Fibroblast of mammary gland (primary cell): Measurements from ENCODE around the gene GGT6.
A peak's percentile ranks its signal among the peaks of the same experiment; 100 is the strongest.

Source experiments
- DNase-seq: peaks from one replicate; pipeline ENCODE4 v3.0.0-alpha.2; 2010; ENCODE audit warnings: low read depth
- H3K4me3 ChIP-seq: 2 replicates; pipeline ENCODE4 v1.5.1; 2011; ENCODE audit warnings: low read depth, mild to moderate bottlenecking, low read length, moderate library complexity; ENCODE audit not compliant: control insufficient read depth
- TF ChIP-seq, protein P1 (sequence below): conservative IDR thresholded peaks from 2 replicates; pipeline ENCODE4 v1.5.1; 2011; ENCODE audit warnings: low read depth, low read length, inconsistent platforms; ENCODE audit not compliant: control insufficient read depth, insufficient read depth

Gene GGT6

DNA sequence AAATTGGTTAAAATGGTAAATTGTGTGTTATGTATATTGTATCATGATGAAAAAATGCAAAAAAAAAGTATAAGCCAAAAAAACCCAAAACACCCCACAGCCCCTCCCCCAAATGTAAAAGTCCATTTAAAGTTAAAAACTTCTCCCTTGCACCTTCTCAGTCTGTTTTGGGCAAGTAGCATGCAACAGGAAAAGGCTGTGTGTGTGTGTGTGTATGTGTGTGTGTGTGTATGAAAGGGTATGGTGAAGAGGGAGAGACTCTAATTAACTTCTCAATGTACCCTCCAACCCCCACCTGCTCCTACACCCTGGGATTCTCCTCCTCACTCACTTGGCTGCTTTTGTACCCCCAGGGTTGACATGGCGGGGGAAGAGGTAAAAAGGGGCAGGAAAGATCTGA, 9.2 kb upstream of the GGT6 start:
- TF ChIP-seq, protein P1, sequence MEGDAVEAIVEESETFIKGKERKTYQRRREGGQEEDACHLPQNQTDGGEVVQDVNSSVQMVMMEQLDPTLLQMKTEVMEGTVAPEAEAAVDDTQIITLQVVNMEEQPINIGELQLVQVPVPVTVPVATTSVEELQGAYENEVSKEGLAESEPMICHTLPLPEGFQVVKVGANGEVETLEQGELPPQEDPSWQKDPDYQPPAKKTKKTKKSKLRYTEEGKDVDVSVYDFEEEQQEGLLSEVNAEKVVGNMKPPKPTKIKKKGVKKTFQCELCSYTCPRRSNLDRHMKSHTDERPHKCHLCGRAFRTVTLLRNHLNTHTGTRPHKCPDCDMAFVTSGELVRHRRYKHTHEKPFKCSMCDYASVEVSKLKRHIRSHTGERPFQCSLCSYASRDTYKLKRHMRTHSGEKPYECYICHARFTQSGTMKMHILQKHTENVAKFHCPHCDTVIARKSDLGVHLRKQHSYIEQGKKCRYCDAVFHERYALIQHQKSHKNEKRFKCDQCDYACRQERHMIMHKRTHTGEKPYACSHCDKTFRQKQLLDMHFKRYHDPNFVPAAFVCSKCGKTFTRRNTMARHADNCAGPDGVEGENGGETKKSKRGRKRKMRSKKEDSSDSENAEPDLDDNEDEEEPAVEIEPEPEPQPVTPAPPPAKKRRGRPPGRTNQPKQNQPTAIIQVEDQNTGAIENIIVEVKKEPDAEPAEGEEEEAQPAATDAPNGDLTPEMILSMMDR: no peak
- H3K4me3 ChIP-seq: no peak overlapping the region
- no peak for DNase-seq

DNA sequence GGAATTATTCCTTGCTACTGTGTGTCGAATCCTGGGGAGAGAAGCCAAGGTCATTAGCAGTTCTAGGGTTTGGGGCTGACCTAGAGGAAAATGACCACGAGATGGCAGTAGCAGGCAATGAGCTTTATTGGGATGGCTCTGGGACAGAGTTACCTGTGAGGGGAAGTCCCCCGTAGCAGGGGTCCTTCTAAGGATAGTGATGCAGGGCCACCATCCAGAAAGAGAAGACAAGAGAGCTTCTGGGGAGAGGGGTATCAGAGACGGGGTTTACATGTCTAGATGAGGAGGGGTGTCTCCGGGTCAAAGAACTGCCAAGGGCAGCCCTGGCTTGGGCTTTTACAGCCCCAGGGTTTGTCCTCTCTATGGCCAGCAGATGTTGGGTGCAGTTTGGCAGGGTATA, 6.4 kb upstream of the GGT6 start:
- TF ChIP-seq, protein P1: peak; percentile 86
- peak; percentile 54 for DNase-seq
- no peak overlapping the region for H3K4me3 ChIP-seq

DNA sequence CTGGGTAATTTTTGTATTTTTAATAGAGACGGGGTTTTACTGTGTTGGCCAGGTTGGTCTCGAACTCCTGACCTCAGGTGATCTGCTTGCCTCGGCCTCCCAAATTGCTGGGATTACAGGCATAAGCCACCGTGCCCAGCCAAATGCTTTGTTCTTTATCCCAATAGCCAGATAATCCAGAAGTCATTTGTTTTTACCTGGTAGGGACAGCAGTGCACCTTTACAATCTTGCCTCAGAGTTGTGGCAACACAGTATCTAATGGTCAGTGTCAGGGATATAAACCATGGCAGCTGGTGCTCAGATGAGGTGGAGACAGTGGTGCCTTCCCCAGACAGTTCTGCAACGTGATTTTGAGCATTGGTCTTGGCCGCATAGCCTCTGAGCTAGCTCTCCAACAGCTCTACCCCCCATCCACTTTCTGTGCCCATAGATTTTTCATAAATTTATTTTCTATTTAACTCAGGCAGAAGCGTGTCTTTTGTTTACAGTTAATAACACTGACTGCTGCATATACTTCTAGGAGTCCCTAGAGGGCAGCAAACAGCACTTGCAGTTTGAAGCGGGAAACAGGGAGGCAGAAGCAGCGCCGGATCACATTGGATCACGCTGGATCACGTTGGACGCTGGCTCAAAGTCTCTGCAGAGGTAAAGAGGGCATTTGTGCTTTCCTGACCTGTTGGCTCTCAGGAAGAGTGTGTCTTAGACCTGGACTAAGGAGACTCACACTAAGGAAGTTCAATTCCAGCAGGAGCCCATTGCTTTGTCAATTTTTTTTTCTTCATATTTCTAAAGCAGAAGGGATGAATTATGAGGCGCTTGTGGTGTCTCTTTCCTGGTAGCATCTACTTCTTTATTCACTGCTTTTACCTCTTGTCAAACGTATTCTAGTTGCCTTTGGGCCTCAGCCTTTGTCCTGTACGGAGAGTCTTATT, 5.1 kb upstream of the GGT6 start:
- no peak overlapping the region for H3K4me3 ChIP-seq
- TF ChIP-seq, protein P1: peak; percentile 90
- peak; percentile 81 for DNase-seq

DNA sequence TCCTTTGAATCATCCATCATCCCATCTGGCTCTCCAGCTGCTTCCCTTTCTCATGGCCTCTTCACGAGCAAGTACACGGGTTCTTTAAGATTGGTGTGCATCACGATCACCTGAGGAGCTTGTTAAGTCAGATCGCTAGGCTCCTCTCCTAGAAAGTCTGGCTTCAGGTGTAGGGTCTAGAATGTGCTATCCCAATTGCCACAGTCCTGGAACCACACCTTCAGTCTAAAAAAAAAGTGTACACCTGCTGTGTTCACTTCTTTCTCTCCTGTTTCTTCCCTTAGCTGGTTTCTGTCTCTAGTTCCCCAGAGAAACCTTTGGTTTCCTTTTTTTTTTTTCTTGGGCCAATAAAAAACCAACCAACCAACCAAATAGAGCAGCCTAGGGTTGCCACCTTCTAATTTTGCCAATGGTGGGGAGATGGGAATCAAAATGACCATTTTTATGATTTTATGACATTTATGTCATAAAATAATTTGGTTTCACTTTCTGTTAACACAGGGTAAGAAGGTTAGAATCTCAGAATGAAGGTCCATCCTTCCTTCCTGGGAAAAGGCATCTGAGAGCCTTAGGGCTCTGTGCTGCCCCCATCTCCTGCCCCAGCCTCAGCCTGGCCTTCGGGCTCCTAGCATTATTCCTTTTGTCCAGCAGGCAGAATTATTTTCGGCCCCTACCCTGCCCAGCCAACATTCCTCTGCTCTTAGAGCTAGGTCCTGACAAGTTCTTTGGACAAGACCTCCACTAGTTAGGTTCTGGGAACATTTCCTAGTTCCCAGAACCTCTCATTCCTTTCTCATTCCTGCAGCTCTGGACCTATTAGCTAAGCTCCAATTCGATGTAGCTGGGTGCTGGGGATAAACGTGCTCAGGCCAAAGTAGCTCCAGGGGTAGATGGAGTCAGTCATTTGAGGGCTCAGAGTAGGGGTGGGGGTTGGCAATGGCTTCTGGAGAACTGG, 1.9 kb upstream of the GGT6 start:
- no peak overlapping the region for H3K4me3 ChIP-seq
- no peak for DNase-seq
- TF ChIP-seq, protein P1: no peak

DNA sequence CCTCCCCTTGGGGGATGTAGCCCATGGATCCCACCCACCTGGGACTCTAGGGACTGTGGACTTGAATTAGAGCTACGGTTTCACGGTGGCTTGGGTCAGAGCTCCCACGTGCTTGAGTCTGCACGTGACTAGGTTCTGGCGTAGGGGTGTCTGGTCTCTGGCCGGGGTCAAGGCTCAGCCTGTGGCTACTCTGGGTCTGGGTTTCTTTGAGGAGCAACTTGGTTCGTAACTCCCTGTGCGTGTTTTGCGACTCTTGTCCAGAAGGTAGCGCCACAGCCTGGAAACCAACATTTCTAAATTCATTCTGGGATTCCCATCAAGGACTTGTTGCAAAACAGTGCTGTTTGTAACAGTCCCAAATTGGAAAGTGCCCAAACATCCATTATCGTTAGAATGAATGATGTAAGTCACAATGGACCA, 470 bp upstream of the GGT6 start:
- peak; percentile 42 for DNase-seq
- TF ChIP-seq, protein P1: peak; percentile 22

DNA sequence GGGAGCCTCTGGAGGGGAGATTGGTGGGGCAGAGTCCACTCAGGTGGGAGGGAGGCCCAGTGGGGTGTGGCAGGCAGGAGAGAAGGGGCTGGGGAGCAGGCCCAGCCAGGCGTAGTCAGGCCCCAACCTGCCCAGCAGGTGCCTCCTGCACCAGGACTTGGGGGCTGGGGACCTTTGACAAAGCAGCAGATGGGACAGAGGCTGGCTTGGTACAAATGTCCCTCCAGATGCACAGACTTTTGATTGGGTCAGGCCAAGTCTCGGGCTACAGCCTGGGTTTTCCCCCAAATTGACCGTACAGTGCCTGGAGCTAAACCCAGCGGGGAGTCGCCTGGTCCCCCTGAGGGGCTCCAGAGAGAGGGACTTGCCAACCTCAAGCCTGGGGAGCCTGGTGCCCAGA, 411 bp downstream of the GGT6 start:
- no peak overlapping the region for H3K4me3 ChIP-seq
- TF ChIP-seq, protein P1: no peak
- no peak for DNase-seq

More for the DNA sequence above, 470 bp upstream of the GGT6 start:
- H3K4me3 ChIP-seq: no peak overlapping the region
